WERI-Rb-1 (cell line): Measurements from ENCODE around the gene TMPRSS5.
"Not testable (repeated sequence)": the region's sequence is repeated elsewhere in the genome, so short reads cannot be mapped to it uniquely, and the experiment has no call there.

Experiments used
- DNase-seq: peaks from one replicate; pipeline ENCODE4 v3.0.0-alpha.2; 2020
- H3K27ac ChIP-seq: fragments of 250-450 bp; sonication (Bioruptor Pico); 2 replicates; pipeline ENCODE4 v1.5.1; 2020; ENCODE audit warnings: mild to moderate bottlenecking, moderate library complexity
- H3K27me3 ChIP-seq: fragments of 250-450 bp; sonication (Bioruptor Pico); 2 replicates; pipeline ENCODE4 v1.5.1; 2021; ENCODE audit warnings: mild to moderate bottlenecking, low read depth, moderate library complexity; ENCODE audit not compliant: insufficient read depth, severe bottlenecking
- H3K36me3 ChIP-seq: fragments of 250-450 bp; sonication (Bioruptor Pico); 2 replicates; pipeline ENCODE4 v1.5.1; 2020; ENCODE audit warnings: mild to moderate bottlenecking, moderate library complexity
- H3K4me3 ChIP-seq: 2 replicates; pipeline ENCODE4 v1.5.1; 2011; ENCODE audit warnings: low read depth, mild to moderate bottlenecking, control low read depth, low read length
- H3K9me3 ChIP-seq: fragments of 250-450 bp; sonication (Bioruptor Pico); 2 replicates; pipeline ENCODE4 v1.5.1; 2021; ENCODE audit warnings: mild to moderate bottlenecking, moderate library complexity; ENCODE audit not compliant: severe bottlenecking
- TF ChIP-seq, protein P1 (sequence below): IDR thresholded peaks from 2 replicates; pipeline ENCODE4 v1.5.1; 2011; ENCODE audit warnings: low read depth, mild to moderate bottlenecking, control low read depth, inconsistent platforms, low read length

TMPRSS5 gene

GRCh38 chr11:113722934-113723333 lies 16.8 kb upstream of the TMPRSS5 start:
- H3K4me3 ChIP-seq: no peak overlapping the region
- H3K27ac ChIP-seq: no peak overlapping the region
- no peaks in the 10 kb centered on the region for H3K27me3 ChIP-seq
- TF ChIP-seq, protein P1, sequence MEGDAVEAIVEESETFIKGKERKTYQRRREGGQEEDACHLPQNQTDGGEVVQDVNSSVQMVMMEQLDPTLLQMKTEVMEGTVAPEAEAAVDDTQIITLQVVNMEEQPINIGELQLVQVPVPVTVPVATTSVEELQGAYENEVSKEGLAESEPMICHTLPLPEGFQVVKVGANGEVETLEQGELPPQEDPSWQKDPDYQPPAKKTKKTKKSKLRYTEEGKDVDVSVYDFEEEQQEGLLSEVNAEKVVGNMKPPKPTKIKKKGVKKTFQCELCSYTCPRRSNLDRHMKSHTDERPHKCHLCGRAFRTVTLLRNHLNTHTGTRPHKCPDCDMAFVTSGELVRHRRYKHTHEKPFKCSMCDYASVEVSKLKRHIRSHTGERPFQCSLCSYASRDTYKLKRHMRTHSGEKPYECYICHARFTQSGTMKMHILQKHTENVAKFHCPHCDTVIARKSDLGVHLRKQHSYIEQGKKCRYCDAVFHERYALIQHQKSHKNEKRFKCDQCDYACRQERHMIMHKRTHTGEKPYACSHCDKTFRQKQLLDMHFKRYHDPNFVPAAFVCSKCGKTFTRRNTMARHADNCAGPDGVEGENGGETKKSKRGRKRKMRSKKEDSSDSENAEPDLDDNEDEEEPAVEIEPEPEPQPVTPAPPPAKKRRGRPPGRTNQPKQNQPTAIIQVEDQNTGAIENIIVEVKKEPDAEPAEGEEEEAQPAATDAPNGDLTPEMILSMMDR: no peak
- DNase-seq: no peak
- 0 out of 2 replicates have a peak, but pooled peaks cover 2% of the 10 kb centered on the region for H3K36me3 ChIP-seq
- no peaks in the 10 kb centered on the region for H3K9me3 ChIP-seq

- H3K9me3 ChIP-seq: no peaks in the 10 kb centered on the region
- 0 out of 2 replicates have a peak, but pooled peaks cover 2% of the 10 kb centered on the region for H3K36me3 ChIP-seq
- H3K27ac ChIP-seq: no peak overlapping the region
- H3K27me3 ChIP-seq: no peaks in the 10 kb centered on the region
- no peak overlapping the region for H3K4me3 ChIP-seq
- DNase-seq: no peak
- TF ChIP-seq, protein P1: no peak
Measured at GRCh38 chr11:113722221-113722620, 16.1 kb upstream of the TMPRSS5 start.

- TF ChIP-seq, protein P1: no peak
- H3K4me3 ChIP-seq: no peak overlapping the region
- H3K36me3 ChIP-seq: 0 out of 2 replicates have a peak, but pooled peaks cover 2% of the 10 kb centered on the region
- no peak overlapping the region for H3K27ac ChIP-seq
- no peaks in the 10 kb centered on the region for H3K27me3 ChIP-seq
- H3K9me3 ChIP-seq: no peaks in the 10 kb centered on the region
- no peak for DNase-seq
Measured at GRCh38 chr11:113721462-113722066, 15.5 kb upstream of the TMPRSS5 start.

DNA sequence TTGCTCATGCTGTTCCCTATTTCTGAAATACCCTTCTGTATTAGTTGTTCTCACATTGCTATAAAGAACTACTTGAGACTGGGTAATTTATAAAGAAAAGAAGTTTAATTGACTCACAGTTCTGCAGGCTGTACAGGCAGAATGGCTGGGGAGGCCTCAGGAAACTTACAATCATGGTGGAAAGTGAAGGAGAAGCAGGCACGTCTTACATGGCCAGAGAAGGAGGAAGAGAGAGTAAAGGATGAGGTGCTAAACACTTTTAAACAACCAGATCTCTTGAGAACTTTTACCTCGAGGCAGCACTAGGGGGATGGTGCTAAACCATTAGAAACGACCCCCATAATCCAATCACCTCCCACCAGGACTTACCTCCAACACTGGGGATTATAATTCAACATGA lies 14.4 kb upstream of the TMPRSS5 start:
- not testable (repeated sequence) for H3K36me3 ChIP-seq, H3K27me3 ChIP-seq, H3K9me3 ChIP-seq, DNase-seq, H3K27ac ChIP-seq, H3K4me3 ChIP-seq

GRCh38 chr11:113715882-113716625 lies 9.9 kb upstream of the TMPRSS5 start:
- no peak overlapping the region for H3K4me3 ChIP-seq
- no peak overlapping the region for H3K27ac ChIP-seq
- H3K36me3 ChIP-seq: 0 out of 2 replicates have a peak, but pooled peaks cover 2% of the 10 kb centered on the region
- H3K9me3 ChIP-seq: no peaks in the 10 kb centered on the region
- TF ChIP-seq, protein P1: no peak
- no peak for DNase-seq
- no peaks in the 10 kb centered on the region for H3K27me3 ChIP-seq

GRCh38 chr11:113715273-113715672 lies 9.2 kb upstream of the TMPRSS5 start:
- no peaks in the 10 kb centered on the region for H3K27me3 ChIP-seq
- DNase-seq: no peak
- 0 out of 2 replicates have a peak, but pooled peaks cover 2% of the 10 kb centered on the region for H3K36me3 ChIP-seq
- TF ChIP-seq, protein P1: no peak
- no peak overlapping the region for H3K4me3 ChIP-seq
- H3K9me3 ChIP-seq: no peaks in the 10 kb centered on the region
- no peak overlapping the region for H3K27ac ChIP-seq
